Airway epithelial cell (primary cell): Measurements from ENCODE around the gene ATP1A1. TPM values are rescaled to one million over a fixed set of nuclear protein-coding genes. Genes with fewer than 3 reads are reported as not detected.

Experiments
- total RNA-seq: library from RNA; depleted of rRNA; stranded (reverse); fragments of >200 nt; gene quantifications from 2 replicates; pipeline ENCODE4 v1.2.3, GENCODE V29; 2015

ATP1A1 gene
- total RNA-seq: 272 and 320 TPM in 2 replicates

DNA sequence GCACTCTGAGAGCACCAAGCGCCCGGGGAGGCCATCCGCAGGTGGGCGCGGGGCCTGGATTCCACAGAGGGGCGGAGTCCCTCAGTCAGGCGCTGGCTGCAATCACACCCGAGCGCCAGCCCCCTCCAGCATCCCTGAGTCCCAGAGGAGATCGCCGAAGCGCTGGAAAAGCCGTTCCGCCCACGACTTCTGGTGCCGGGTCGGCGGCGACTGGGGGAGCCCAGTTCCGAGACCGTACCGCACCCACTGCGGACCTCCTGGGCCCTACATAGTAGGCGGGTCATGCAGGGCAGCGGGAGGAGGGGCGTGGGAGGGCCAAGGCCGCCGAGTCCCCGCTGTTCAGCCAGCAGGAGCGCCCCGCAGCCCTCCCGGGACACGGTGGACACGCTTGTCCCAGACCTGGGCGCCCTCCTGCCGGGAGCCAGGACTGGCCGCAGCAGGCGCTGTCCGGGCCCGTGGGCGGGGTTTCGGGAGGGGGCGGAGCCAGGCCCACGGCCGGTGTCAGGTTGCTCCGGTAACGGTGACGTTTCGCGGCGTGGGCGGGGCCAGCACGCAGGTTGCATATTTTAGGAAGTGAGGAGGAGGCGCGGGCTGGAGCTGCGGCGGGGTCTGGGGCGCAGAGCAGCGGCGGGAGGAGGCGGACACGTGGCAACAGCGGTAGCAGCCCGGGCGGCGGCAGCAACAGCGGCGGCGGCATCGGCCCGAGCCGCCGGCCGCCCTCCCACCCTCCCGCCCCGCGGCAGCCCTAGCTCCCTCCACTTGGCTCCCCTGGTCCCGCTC is at the start of gene ATP1A1:
Gene ATP1A1 (plus strand): TSS at position 594 of the 780 bp plus-strand sequence. CDS start 268 bp downstream, outside the sequence.

Other genes starting within 250 kb of the ATP1A1 start
- gene CD58, start 197.8 kb downstream of the ATP1A1 start, total RNA-seq: 20.6 and 28.6 TPM in 2 replicates